Esophagus muscularis mucosa (tissue), 4 donors: ENCODE measurements around the gene TNPO1.

Experiments
- EP300 ChIP-seq: sonication (generic); formaldehyde crosslinking; IDR thresholded peaks from one replicate; pipeline ENCODE4 v1.6.1; 2017; ENCODE audit warnings: antibody characterized with exemption
- POLR2A ChIP-seq: fragments of 450-650 bp; IDR thresholded peaks from one replicate; pipeline ENCODE4 v1.6.1; 2017; ENCODE audit warnings: antibody characterized with exemption, moderate library complexity, mild to moderate bottlenecking, low read depth
- POLR2AphosphoS5 ChIP-seq, 2 donors: sonication (generic); formaldehyde crosslinking; IDR thresholded peaks; one replicate each; pipeline ENCODE4 v1.6.1; 2017; ENCODE audit warnings: antibody characterized with exemption in 2 of 2
- TF ChIP-seq, protein P1 (sequence below), 3 experiments: fragments of 200-600 bp in 2 of 3; fragments of 450-650 bp in 1 of 3; sonication (generic) in 2 of 3; IDR thresholded peaks; one replicate each; pipeline ENCODE4 v1.5.1; 2017 to 2019; ENCODE audit warnings: antibody characterized with exemption in 3 of 3, mild to moderate bottlenecking in 2 of 3, moderate library complexity in 1 of 3

GRCh38 chr5:72854419-72854818, 38.0 kb downstream of the TNPO1 start:
- TF ChIP-seq, protein P1, sequence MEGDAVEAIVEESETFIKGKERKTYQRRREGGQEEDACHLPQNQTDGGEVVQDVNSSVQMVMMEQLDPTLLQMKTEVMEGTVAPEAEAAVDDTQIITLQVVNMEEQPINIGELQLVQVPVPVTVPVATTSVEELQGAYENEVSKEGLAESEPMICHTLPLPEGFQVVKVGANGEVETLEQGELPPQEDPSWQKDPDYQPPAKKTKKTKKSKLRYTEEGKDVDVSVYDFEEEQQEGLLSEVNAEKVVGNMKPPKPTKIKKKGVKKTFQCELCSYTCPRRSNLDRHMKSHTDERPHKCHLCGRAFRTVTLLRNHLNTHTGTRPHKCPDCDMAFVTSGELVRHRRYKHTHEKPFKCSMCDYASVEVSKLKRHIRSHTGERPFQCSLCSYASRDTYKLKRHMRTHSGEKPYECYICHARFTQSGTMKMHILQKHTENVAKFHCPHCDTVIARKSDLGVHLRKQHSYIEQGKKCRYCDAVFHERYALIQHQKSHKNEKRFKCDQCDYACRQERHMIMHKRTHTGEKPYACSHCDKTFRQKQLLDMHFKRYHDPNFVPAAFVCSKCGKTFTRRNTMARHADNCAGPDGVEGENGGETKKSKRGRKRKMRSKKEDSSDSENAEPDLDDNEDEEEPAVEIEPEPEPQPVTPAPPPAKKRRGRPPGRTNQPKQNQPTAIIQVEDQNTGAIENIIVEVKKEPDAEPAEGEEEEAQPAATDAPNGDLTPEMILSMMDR (IDR thresholded peaks at IDR 0.05), result no peak
- TF ChIP-seq EP300 (no peak), POLR2A (no peak), POLR2AphosphoS5 (IDR thresholded peaks at IDR 0.05) (no peak)
